ENCODE results near the gene ACTR8.

GRCh38 chr3:53844262-53845102 is 37.5 kb downstream of the ACTR8 start:
- TF ChIP-seq RAD21 (IDR thresholded peaks at IDR 0.05; ENCODE audit: low read length) (no peak), CTCF (conservative IDR thresholded peaks at IDR 0.05; ENCODE audit: low read depth, low read length) (no peak), NFE2L2 (IDR thresholded peaks at IDR 0.05; ENCODE audit: low read depth, low read length) (no peak), RFX5 (IDR thresholded peaks at IDR 0.05; ENCODE audit: low read depth, low read length) (no peak), POLR2A (IDR thresholded peaks at IDR 0.05; ENCODE audit: low read depth, low read length) (no peak), MXI1 (IDR thresholded peaks at IDR 0.05; ENCODE audit: borderline replicate concordance, low read depth, low read length) (no peak), SMC3 (IDR thresholded peaks at IDR 0.05; ENCODE audit: low read depth, low read length) (no peak), USF2 (IDR thresholded peaks at IDR 0.05; ENCODE audit: low read depth, low read length) (no peak)
